GM20431 (cell line): ENCODE data around the gene LRP3.
"Not testable (repeated sequence)": the region's sequence is repeated elsewhere in the genome, so short reads cannot be mapped to it uniquely, and the experiment has no call there.

Experiments
- in situ Hi-C: fragments of 300-500 bp; cut with MseI, MboI; formaldehyde crosslinking; loops from one replicate; pipeline ENCODE4 v1.15.0; 2020; ENCODE audit warnings: low sequenced_read_pairs; ENCODE audit not compliant: unreplicated experiment

LRP3 gene

GRCh38 chr19:33212436-33213172 lies 18.5 kb downstream of the LRP3 start:
- in situ Hi-C loops = no loop called here

- in situ Hi-C loops = no loop called here
Measured at GRCh38 chr19:33214596-33214995, 20.5 kb downstream of the LRP3 start.

- in situ Hi-C loops = no loop called here
Measured at GRCh38 chr19:33215438-33216197, 21.5 kb downstream of the LRP3 start.

- in situ Hi-C loops = no loop called here
Measured at GRCh38 chr19:33216198-33216830, 22.2 kb downstream of the LRP3 start.

- in situ Hi-C loops = no loop called here
Measured at GRCh38 chr19:33217881-33218280, 23.8 kb downstream of the LRP3 start.

- in situ Hi-C loops = no loop called here
Measured at GRCh38 chr19:33219261-33219815, 25.2 kb downstream of the LRP3 start.

GRCh38 chr19:33220115-33220514 lies 26.0 kb downstream of the LRP3 start:
- in situ Hi-C loops = no loop called here

GRCh38 chr19:33220735-33221134 lies 26.6 kb downstream of the LRP3 start:
- in situ Hi-C loops = no loop called here

- in situ Hi-C loops = no loop called here
Measured at GRCh38 chr19:33221638-33222037, 27.5 kb downstream of the LRP3 start.

GRCh38 chr19:33222255-33222654 lies 28.1 kb downstream of the LRP3 start:
- in situ Hi-C loops = not testable (repeated sequence)

- in situ Hi-C loops = loop anchor here (25.0 kb wide), 1 partner anchor 537 kb away; no protein-coding TSS in a partner anchor
Measured at GRCh38 chr19:33224694-33225457, 30.7 kb downstream of the LRP3 start.

- in situ Hi-C loops = loop anchor here (25.0 kb wide), 1 partner anchor 537 kb away; no protein-coding TSS in a partner anchor
Measured at GRCh38 chr19:33225458-33225926, 31.4 kb downstream of the LRP3 start, which contains the start of gene SLC7A10. Gene SLC7A10 (minus strand): TSS chr19:33225850. CDS start chr19:33225703, 147 bp downstream.

- in situ Hi-C loops = loop anchor here (25.0 kb wide), 1 partner anchor 536 kb away; no protein-coding TSS in a partner anchor
Measured at GRCh38 chr19:33226550-33227241, 32.6 kb downstream of the LRP3 start.

GRCh38 chr19:33227242-33227650 lies 33.1 kb downstream of the LRP3 start:
- in situ Hi-C loops = loop anchor here (25.0 kb wide), 1 partner anchor 535 kb away; no protein-coding TSS in a partner anchor

GRCh38 chr19:33227870-33228599 lies 33.9 kb downstream of the LRP3 start:
- in situ Hi-C loops = loop anchor here (25.0 kb wide), 1 partner anchor 534 kb away; no protein-coding TSS in a partner anchor

- in situ Hi-C loops = loop anchor here (10.0 to 25.0 kb wide), 2 partner anchors 185 to 532 kb away; no protein-coding TSS in a partner anchor
Measured at GRCh38 chr19:33229962-33230361, 35.8 kb downstream of the LRP3 start.

- in situ Hi-C loops = loop anchor here (10.0 to 25.0 kb wide), 2 partner anchors 183 to 531 kb away; no protein-coding TSS in a partner anchor
Measured at GRCh38 chr19:33231511-33231910, 37.4 kb downstream of the LRP3 start.

GRCh38 chr19:33232656-33233055 lies 38.5 kb downstream of the LRP3 start:
- in situ Hi-C loops = loop anchor here (10.0 to 25.0 kb wide), 2 partner anchors 182 to 530 kb away; no protein-coding TSS in a partner anchor
